Effector CD4-positive, alpha-beta T cell (primary cell): ENCODE data around the gene PCNX1.
"Not testable (repeated sequence)": the region's sequence is repeated elsewhere in the genome, so short reads cannot be mapped to it uniquely, and the experiment has no call there.

Experiments
- DNase-seq: peaks from one replicate; pipeline ENCODE4 v3.0.0-alpha.2; 2020
- total RNA-seq: gene quantifications from one replicate; lab custom pipeline; 2026; lab: John Stamatoyannopoulos, UW

The PCNX1 gene
- total RNA-seq: 460 reads per million, percentile 98 among the genes with 10 or more reads in this experiment

DNA sequence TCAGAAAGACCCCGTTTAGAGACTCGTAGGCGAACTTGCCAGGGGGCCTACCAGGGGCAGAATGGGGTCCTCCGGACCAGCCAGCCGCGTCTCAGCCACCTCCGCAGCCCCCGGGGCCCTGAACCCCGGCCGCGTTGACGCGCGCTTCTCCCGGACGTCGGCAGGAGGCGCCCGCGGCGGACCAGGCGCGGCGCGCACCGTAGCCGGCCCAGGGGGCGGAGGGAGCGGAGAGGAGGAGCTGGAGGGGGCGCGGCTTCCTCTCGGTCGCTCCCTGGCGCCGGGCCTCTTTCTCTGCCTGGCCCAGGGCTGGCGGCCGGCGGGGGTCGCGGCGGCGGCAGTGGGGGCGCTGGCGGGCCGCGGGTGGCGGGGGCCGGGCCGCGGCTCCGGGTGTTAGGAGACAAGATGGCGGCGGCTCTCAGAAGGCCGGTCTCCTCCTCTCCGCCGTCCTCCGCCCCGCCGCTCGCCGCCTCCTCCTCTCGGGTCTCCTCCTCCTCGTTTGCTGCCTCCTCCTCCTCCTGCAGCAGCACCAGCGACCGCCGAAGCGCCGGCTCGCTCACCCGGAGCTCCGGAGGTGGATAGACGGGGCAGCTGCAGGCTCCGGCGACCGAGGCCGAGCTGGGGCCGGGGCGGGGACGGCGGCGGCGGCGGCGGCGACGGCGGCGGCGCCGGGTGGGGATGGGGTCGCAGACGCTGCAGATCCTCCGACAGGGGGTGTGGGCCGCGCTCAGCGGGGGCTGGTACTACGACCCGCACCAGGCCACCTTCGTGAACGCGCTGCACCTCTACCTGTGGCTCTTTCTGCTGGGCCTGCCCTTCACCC, at the start of gene PCNX1:
Gene PCNX1, plus strand, starts transcription at position 284 of the 820 bp plus-strand sequence. Its CDS starts 392 bp downstream, at position 676.
- DNase-seq: peak; percentile 86

DNA sequence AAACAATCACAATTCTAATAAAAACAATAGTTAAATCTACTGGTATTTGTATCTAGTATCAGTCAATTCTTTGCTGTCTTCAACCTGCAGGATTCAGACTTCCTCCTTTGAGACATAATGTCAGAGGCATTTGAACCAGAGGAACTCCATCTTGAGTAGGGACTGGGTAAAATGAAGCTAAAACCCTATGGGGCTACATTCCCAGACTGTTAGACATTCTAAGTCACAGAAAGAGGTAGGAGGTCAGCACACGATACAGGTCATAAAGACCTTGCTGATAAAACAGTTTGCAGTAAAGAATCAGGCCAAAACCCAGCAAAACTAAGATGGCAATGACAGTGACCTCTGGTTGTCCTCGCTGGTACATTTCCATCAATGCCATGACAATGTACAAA, 49.8 kb upstream of the PCNX1 start:
- no peak for DNase-seq

DNA sequence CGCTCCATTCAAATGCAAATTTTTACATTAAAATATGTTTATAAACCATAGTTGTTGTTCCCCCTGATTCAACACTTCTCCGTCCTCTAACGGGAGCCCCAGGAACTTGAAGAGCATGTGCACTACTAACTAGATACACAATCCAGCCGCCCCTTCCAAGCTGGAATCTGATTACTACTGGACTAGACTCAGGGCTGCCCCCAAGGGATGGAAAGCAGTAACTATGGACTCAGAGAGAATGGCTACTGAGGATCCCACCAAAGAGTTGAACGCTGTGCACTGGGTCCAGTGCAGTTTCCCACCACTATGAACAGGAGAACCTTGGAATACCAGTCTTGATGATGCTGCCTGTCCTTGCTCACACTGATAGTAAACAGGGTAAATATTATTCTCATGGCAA, 48.6 kb upstream of the PCNX1 start:
- DNase-seq: no peak

DNA sequence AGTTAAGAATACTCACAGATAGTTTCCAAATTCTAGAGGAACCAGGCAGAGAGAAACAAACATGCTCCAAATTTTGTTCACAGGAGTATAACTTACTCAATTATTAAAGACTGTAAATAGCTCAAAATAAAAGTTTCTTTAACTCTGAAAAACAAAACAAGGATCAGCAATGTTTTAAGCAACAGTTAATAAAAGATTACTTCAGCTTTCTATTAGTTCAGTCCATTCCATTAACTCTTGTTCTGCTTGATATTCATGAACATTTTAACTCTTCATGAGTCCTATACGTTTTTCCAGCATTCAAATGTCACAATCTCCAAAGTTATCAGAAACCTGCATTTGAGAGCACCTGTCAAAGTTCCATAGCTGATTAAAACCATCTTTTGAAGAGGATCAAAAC, 40.3 kb upstream of the PCNX1 start:
- DNase-seq: not testable (repeated sequence)

DNA sequence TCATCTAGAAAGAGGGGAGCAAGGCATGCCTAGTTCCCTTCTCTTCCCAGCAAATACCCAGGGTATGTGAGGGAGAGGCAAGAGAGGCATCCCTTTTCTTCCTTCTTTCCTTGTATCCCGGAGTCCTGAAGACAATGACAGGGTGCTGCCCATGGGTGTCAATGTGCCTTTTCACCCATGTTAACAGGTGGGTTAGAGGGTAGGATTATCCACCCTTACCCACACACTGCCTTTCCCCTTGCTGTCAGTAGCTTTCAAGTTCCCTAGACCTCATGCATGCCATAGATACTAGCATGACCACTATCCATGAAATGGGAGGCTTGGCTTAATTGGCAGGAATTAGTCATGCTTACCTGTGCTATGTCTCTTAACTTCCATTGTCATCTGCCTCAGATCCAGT, 36.3 kb upstream of the PCNX1 start:
- DNase-seq: no peak

DNA sequence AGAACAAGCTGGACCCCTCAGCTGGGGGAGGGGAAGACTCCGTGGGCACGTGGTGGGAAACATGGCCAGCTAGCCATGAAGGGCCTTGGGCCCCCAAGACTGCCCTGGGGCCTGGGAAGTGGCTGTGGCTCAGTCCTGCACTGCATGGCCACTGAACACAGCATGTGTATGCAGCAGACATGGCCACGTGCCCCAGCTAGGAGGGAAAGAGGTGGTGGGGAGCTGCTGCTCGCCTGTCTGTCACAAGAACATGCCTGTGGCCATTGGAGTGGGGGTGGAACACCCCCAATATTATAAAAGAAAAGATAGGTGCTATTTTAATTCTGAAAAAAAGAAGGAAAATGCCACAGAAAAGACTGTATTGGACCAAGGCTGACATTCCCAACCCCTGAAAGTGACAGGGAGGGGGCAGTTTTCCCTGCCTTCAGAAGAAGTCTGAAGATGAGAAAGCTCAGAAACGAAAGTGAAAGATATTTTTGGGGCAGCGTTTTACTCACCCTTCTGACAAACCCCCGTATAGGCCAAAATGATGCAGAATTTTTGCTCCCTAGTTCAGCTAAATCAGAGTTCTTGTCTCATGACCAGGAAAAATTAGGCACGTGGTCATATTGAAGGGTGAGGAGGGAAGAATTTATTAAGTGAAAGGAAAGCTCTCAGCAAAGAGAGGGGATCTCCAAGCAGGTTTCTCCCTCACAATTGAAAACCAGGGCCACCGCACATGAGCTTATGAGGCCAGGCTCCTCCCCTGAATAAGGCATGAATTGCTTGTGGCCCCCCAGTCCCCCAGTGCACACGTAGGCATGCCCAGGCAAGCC, 35.2 kb upstream of the PCNX1 start:
- no peak for DNase-seq

DNA sequence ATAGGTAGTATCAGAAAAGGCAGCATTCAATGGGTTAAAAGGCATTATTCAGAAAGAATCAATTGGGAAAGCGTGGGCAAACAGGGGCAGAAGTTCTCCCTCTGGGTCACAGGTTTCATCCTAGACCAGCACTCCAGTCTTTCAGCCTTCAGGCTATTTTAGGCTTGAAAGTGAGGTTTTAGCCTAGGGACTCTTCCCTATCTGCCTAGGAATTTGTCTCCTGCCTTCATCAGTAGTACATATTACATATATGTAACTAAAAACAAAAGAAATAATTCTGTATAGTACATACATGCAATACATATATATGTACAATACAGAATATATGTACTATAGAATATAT, 34.6 kb upstream of the PCNX1 start:
- no peak for DNase-seq

DNA sequence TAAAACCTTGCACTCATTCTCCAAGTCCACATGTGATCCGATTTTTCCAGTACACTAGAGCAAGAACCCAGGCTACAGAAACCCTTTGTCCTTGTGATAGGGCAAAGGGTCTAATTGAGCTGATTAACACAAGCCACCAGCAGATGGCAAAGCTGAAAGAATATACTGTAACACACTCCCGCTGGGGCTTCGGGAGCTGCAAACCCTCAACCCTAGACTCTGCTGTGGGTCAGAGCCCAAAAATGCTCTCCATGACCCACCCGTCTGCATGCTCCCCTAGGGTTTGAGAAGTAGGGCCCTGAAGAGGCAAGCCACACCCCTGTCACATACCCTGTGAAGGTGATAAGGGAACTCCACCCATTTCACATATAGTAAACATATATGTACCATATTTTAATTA, 33.6 kb upstream of the PCNX1 start:
- DNase-seq: no peak

DNA sequence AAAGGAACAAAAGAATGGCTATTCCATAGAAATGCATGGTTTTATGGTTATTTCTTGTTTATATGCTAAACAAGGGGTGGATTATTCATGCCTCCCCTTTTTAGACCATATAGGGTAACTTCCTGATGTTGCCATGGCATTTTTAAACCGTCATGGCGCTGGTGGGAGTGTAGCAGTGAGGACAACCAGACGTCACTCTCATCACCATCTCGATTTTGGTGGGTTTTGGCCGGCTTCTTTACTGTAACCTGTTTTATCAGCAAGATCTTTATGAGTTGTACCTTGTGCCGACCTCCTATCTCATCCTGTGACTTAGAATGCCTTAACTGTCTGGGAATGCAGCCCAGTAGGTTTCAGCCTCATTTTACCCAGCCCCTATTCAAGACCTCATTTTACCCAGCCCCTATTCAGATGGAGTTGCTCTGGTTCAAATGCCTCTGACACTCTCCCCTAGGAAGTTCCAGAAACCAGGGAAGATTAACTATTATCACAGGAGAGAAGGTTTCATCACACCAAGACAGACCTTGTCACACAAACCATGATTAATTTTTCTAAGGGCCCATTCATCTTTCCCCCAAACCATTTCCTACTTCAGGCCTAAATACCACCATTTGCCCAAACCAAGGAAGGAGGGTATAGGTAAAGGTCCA, 31.3 kb upstream of the PCNX1 start:
- not testable (repeated sequence) for DNase-seq

DNA sequence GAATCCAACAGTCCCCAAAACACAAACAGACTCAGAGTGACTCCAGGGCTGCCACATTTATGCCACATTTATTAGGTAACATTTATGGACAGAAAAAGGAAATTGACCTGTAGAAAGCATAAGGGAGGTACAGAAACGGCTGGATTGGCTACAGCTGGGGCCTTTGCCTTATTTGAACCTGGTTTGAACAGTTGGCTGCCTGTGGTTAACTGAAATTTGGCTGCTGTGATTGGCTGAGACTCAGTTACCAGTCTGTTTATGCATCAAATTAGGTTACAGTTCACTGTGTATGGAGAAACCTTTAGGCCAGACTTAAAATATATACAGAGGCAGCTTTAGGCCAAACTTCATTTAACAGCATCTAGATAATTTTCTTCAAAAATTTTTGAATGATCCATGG, 27.8 kb upstream of the PCNX1 start:
- no peak for DNase-seq

DNA sequence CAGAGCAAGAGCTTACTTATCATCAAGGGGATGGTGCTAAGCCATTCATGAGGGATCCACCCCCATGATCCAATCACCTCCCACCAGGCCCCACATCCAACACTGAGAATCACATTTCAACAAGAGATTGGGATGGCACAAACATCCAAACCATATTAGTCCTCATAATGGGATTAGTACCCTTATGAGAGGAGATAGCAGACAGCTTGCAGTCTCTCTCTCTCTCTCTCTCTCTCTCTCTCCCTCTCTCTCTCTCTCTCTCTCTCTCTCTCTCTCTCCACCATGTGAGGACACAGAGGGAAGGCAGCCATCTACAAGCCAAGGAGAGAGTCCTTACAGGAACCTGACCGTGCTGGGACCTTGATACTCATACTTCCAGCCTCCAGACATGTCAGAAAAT, 26.4 kb upstream of the PCNX1 start:
- DNase-seq: not testable (repeated sequence)

DNA sequence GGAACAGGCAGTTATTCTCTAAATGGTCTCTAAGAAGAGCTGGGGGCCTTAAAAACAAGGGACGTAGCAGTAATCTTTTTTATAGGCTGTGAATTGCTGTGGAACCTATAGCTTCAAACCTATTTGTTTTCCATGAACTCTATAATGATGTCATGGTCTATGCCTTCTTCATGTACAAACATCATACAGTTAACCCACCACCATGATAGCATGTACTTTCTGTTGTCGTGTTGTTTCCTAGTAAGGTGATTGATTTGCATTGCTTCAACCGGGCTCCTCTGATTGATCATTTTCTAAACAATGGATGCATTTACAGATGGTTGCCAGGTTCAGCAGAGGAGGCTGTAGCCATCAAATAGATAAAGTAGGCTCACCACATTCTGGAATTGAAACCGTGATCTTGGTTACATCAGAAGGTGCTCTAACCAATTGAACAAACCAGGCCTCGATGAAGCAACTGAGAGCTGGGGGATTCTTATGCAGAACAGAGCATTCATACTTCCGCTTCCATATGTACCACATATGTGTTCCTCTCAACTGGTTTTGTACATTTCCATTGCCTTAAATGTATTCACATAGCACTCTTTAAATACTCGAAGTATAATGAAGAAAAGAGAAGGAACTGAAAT, 25.6 kb upstream of the PCNX1 start:
- no peak for DNase-seq

DNA sequence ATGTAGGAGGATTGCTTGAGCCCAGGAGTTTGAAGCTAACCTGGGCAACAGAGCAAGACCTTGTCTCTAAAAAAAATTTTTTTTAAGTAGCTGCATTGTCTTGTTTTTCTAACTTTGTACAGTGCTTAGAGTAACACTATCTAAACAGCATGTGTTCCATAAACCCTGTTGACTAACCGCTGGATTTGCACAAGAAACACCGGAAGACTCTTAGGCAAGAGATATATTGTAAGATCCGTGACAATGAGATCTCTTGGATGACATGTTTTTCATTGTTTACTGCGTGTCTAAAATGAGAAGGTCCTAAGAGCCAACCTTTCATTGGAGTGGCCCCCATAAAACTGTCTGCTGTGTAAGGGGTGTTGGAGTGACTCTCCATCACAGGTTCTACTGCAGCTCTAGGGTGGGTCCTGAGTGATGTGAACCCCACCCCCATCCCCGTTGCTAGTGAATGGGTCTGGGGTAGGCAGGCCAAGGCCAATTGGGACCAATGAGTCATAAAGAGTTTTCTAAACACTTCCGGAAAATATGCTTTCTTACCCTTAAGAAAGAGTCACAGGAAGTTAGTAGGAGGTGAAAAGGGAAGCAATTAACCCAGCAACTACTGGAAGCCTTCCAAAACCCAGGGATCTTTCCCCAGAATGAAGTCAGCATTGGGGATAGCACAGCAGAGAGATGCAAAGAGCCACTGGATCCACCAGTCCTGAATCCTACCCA, 24.3 kb upstream of the PCNX1 start:
- no peak for DNase-seq

DNA sequence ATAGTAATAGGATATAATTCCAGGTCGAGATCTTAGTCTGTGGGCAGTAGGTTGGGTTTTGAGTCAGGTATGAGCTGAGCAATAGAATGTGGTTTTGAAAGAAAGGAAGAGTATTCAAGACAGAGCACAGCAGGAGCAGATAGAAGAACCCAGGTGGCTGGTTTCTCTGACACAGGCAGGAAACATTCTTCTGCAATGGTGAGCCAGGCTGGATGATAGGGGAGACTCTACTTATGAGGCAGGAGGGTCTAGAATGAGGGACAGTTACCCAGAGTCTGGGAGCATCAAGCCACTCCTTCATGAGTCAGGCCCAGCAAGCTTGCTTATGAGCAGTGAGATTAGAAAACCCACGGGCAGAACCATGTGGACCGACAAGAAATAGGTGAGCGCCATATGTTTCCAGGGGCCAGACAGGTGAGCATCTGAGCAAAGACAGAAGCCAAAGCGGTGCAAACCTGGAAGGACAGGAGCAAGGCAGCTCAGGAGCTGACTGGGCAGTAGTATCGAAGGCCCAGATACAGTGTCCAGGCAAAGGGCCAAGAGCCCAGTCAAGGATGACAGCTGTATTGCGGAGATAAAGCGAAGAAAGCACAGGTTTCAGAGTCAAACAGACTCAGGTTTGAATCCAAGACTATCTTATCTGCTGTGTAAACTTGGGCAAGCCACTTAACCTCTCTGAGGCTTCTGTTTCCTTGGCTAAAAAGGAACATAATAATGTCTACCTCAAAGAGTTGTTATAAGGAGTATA, 22.5 kb upstream of the PCNX1 start:
- DNase-seq: no peak

DNA sequence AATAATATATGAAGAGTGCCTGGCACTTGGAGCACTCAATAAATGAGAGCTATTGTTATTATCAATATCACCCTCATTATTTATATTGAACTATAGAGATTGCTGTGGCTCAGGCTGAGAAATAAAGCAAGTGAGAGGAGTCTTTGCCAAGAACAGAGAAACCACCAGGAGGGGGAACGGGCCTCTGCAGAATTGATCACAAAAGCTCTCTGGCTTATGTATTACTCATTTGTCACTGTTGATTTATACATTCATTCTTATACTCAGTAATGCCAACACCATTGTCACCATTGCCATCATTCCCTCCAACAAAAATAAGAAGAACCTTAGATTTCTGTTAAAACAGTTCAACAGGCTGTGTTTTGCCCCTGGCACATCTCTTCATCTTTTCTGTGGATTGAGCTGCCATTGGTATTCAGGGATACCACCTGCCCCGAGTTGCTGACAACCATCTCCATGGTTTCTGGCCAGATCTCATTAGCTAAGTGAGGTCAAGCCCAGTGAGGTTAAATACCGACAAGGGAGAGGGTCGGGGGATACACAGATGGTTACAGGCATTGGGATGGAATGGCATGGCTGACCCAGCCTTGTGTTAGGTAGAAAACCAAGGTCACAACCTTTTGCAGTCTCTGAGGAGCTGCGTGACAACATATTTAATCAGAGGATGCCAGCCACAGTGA, 21.8 kb upstream of the PCNX1 start:
- no peak for DNase-seq

DNA sequence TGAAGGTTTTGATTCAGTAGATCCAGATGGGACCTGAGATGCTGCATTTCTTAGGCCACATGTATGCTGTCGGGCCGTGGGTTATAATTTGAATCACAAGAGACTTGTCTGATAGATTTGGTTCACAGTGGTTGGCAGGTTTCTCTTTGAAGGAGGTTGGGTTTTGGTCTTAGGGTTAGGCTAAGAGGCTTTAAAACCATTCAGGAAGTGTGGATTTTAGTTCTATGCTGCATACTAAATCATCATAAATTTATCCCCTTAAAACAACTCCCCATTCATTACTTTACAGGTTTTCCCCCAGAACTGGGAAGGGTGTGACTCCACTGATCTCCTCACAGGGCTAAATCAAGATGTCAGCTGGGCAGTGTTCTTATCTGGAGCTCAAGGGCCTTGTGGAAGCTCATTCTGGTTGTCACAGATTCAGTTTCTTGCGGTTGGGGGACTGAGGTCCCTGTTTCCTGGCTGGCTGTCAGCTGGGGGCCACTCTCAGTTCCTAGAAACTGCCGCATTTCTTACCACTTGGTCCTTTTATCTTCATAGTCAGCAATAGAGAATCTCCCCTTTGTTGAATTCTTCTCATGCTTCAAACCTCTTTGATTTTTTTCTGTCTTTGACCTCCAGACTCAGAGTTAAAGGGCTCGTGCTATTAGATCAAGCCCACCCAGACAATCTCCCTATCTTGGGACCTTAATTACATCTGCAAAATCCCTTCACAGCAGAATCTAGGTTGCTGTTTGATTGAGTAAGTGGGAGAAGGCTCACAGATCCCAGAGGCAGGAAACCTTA, 20.6 kb upstream of the PCNX1 start:
- DNase-seq: no peak

DNA sequence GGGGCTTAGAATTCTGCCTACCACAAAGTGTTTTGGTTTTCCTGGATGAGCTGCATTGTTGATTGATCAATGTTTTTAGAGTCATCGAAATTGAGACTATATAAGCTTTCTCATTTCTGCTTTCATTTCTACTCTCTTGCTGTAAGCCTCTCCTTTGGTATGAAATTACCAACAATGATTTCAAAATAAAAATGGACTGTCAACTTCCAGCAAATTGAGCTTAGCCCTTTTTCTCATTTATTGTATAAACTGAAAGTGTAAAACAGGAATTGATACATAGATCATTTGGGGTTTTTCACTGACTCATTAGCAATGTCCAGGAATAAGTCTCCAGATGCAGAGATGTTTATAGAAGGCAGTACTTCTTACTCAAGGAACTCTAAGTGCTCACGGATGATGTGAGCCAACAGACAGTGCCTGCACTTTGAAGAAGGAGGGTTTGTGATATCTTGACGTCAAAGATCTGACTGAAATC, 20.0 kb upstream of the PCNX1 start:
- no peak for DNase-seq

DNA sequence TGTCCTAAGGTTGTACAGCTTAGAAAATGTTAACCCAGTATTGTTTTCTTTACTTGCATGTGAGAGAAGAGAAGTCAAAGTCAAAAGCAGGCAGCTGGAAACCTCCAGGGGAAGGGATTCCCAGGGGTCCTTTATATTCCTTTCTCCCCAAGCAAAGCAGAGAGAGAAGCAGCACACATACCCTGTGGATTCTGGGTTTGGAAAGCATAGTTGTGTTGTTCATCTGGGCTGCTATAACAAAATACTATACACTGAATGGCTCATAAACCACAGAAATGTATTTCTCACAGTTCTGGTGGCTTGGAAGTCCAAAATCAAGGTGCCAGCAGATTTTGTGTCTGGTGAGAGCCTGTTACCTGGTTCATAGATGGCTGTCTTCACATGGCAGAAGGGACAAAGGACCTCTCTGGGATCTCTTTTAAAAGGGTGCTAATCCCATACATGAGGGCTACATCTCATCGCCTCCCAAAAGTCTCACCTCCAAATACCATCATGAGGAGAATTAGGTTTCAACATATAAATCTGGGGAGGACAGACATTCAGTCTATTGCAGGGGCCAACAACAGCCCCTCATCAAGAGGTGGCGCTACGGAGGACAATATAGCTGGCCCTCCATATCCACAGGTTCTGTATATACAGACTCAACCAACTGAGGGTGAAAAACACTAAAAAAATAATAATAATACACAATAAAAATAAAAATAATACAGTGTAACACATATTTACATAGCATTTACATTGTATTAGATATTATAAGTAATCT, 19.3 kb upstream of the PCNX1 start:
- no peak for DNase-seq

DNA sequence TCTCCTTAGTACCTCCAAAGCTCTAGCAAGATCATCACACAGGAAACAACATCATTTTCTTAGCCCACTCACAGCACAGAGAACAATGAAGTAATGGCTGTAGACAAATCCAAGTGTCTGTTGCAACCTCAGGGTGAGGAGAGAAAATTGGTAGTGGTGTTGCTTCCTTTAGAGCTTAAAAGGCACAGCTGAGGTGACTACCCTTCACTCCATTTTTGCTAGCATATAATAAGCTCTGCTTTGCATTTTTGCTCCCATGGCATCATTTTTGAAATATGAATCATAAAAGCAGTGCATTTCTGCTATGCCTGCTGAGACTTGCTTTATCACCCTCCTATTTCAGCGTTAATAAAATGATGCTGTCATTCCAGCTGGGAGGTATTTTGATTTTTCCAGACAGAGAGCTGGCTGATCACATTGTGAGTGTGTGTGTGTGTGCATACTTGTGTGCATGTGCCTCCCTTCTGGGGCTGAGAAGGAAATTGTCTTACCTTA, 18.5 kb upstream of the PCNX1 start:
- no peak for DNase-seq
